AG09309 (cell line): ENCODE measurements around the gene EBF3.

ENCODE experiments used
- DNase-seq: peaks from one replicate; pipeline ENCODE4 v3.0.0-alpha.2; 2010; ENCODE audit warnings: low read depth
- H3K4me3 ChIP-seq: 2 replicates; pipeline ENCODE4 v1.5.1; 2011; ENCODE audit warnings: mild to moderate bottlenecking, low read depth, low read length, moderate library complexity; ENCODE audit not compliant: control insufficient read depth
- CTCF ChIP-seq: IDR thresholded peaks from 2 replicates; pipeline ENCODE4 v1.5.1; 2011; ENCODE audit warnings: mild to moderate bottlenecking, low read depth, low read length, inconsistent platforms; ENCODE audit not compliant: insufficient read depth, control insufficient read depth; ENCODE audit errors: missing control alignments

Gene EBF3

GRCh38 chr10:129861776-129862531, 102.1 kb downstream of the EBF3 start:
- H3K4me3 ChIP-seq, result no peak overlapping the region
- no peak for DNase-seq
- no peak for TF ChIP-seq CTCF

- DNase-seq, result no peak
- H3K4me3 ChIP-seq, result no peak overlapping the region
- no peak for TF ChIP-seq CTCF
Measured at GRCh38 chr10:129860396-129860795, 103.7 kb downstream of the EBF3 start.

- no peak for DNase-seq
- no peak for TF ChIP-seq CTCF
- no peak overlapping the region for H3K4me3 ChIP-seq
Measured at GRCh38 chr10:129859536-129859935, 104.5 kb downstream of the EBF3 start.

GRCh38 chr10:129857242-129857960, 106.7 kb downstream of the EBF3 start:
- no peak for TF ChIP-seq CTCF
- DNase-seq, result no peak
- H3K4me3 ChIP-seq, result no peak overlapping the region

GRCh38 chr10:129855836-129856563, 108.1 kb downstream of the EBF3 start:
- no peak overlapping the region for H3K4me3 ChIP-seq
- TF ChIP-seq CTCF, result no peak
- no peak for DNase-seq

- no peak overlapping the region for H3K4me3 ChIP-seq
Measured at GRCh38 chr10:129854796-129855705, 109.0 kb downstream of the EBF3 start.

More at GRCh38 chr10:129854796-129855705, 109.0 kb downstream of the EBF3 start:
- TF ChIP-seq CTCF, result no peak
- DNase-seq, result no peak
